Esophagus squamous epithelium (tissue), 4 donors: ENCODE measurements around the gene GDPD5.

Experiments used
- POLR2A ChIP-seq, 4 donors: fragments of 450-650 bp; IDR thresholded peaks; one replicate each; pipeline ENCODE4 v1.6.1; 2017; ENCODE audit warnings: antibody characterized with exemption in 4 of 4, mild to moderate bottlenecking in 4 of 4, moderate library complexity in 3 of 4
- TF ChIP-seq, protein P1 (sequence below), 6 experiments: fragments of 450-650 bp in 4 of 6; fragments of 200-600 bp in 2 of 6; sonication (generic) in 2 of 6; IDR thresholded peaks; one replicate each; pipeline ENCODE4 v1.5.1; 2016 to 2019; ENCODE audit warnings: antibody characterized with exemption in 6 of 6, mild to moderate bottlenecking in 4 of 6, moderate library complexity in 4 of 6

DNA sequence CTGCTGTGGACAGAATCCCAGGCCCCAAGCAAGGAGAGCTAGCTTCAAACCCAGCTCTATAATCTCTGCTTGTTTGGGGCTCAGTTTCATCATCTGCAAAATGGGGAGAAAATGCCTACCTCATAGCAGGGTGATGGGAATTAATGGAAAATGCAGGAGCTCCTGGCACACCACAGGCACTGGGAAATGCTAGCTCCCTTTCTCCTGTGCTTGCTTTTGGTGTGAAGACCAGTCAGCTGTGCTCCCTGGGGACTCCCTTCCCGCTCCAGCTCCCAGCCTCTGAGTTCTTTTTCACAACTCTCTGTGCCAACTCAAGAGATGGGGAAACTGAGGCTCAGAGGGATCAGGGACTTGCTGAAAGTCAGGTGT, 28.1 kb upstream of the GDPD5 start:
- TF ChIP-seq, protein P1, sequence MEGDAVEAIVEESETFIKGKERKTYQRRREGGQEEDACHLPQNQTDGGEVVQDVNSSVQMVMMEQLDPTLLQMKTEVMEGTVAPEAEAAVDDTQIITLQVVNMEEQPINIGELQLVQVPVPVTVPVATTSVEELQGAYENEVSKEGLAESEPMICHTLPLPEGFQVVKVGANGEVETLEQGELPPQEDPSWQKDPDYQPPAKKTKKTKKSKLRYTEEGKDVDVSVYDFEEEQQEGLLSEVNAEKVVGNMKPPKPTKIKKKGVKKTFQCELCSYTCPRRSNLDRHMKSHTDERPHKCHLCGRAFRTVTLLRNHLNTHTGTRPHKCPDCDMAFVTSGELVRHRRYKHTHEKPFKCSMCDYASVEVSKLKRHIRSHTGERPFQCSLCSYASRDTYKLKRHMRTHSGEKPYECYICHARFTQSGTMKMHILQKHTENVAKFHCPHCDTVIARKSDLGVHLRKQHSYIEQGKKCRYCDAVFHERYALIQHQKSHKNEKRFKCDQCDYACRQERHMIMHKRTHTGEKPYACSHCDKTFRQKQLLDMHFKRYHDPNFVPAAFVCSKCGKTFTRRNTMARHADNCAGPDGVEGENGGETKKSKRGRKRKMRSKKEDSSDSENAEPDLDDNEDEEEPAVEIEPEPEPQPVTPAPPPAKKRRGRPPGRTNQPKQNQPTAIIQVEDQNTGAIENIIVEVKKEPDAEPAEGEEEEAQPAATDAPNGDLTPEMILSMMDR (IDR thresholded peaks at IDR 0.05), result no peak
- TF ChIP-seq POLR2A (IDR thresholded peaks at IDR 0.05), result no peak
